Psoas muscle (tissue), 8 donors: Measurements from ENCODE around the gene SLC25A13. TPM values are rescaled to one million over a fixed set of nuclear protein-coding genes. Genes with fewer than 3 reads are reported as not detected.

Source experiments
- ATAC-seq, 4 donors: fragments of 200-7000 bp; cut with Tn5 transposase; one replicate each; pipeline ENCODE4 v1.9.1; 2020; ENCODE audit warnings: moderate library complexity in 3 of 4, mild to moderate bottlenecking in 2 of 4
- DNase-seq, 2 donors: peaks; one replicate each; pipeline ENCODE4 v3.0.0-alpha.2; 2020
- H3K27ac ChIP-seq: fragments of 200-600 bp; one replicate; pipeline ENCODE4 v1.8.0; 2022
- H3K27me3 ChIP-seq, 3 donors: fragments of 200-600 bp in 1 of 3; one replicate each; pipeline versions ENCODE4 v1.6.1 to v1.8.0; 2013 to 2022; ENCODE audit warnings: low read length in 2 of 3, mild to moderate bottlenecking in 2 of 3, moderate library complexity in 1 of 3; ENCODE audit not compliant: insufficient read depth in 3 of 3
- H3K36me3 ChIP-seq, 2 donors: fragments of 200-600 bp in 1 of 2; one replicate each; pipeline versions ENCODE4 v1.6.1 to v1.8.0; 2013 to 2022; ENCODE audit warnings: low read depth in 1 of 2, mild to moderate bottlenecking in 1 of 2, moderate library complexity in 1 of 2; ENCODE audit not compliant: insufficient read depth in 1 of 2
- H3K4me1 ChIP-seq: fragments of 200-600 bp; one replicate; pipeline ENCODE4 v1.8.0; 2022
- H3K4me3 ChIP-seq: fragments of 200-600 bp; one replicate; pipeline ENCODE4 v1.8.0; 2022; ENCODE audit warnings: mild to moderate bottlenecking
- H3K9me3 ChIP-seq: fragments of 200-600 bp; one replicate; pipeline ENCODE4 v1.8.0; 2022
- CTCF ChIP-seq: fragments of 200-600 bp; IDR thresholded peaks from one replicate; pipeline ENCODE4 v1.8.0; 2022; ENCODE audit warnings: antibody characterized with exemption
- WGBS, 3 donors: extraction: QIAGEN DNeasy Blood & Tissue Kit; methylation state at CpG; one replicate each; pipeline versions ENCODE4 v1.1.6 to v1.1.7; 2013; 5-methylcytosine and 5-hydroxymethylcytosine counted together
- intact Hi-C, 2 donors: fragments of 100-400 bp; cut with DNase I; formaldehyde crosslinking; loops; one replicate each; pipeline versions ENCODE4 v1.11.0 to v1.14.2; 2022
- polyA plus RNA-seq, 3 donors: library from polyadenylated mRNA; stranded (reverse); fragments of 200-250 nt; gene quantifications; one replicate each; pipeline ENCODE4 v1.2.3, GENCODE V29; 2013
- total RNA-seq, 4 donors: library from RNA; stranded (reverse); fragmentation: NEBNext Ultra II Directional in 2 of 4; extraction: Animal tissue kit (Norgen Biotek cat#: 25700) in 2 of 4; gene quantifications; one replicate each; pipeline versions ENCODE4 v1.2.1 to v1.2.4, GENCODE V29; 2021 to 2023
- donor health status: healthy with polysubstance abuse.
- donor health status: DM: no; HTN: no; CAD: no; lungs with moderate emphysema.
- donor health status: Bipolar disorder and iron deficiency.
- donor health status: healthy.
- donor health status: DM: yes; HTN: yes; CAD: no.
- donor health status: DM: no; HTN: no; CAD: no.
- donor health status: DM: no; HTN: no; CAD: no.
- donor health status: DM: yes; HTN: yes; CAD: no.

Gene SLC25A13
- total and polyA plus RNA-seq, 7 donors: 3.3 to 31.6 (median 9.0) TPM

GRCh38 chr7:96136600-96137239, 185.2 kb downstream of the SLC25A13 start:
- 91 to 95% (median 93%) methylated on average over 5 of the region's 5 CpGs for WGBS, 3 donors
- ATAC-seq: no peak
- no peaks in the 10 kb centered on the region for H3K4me1 ChIP-seq
- H3K36me3 ChIP-seq: peaks cover 0 to 27% of the 10 kb centered on the region in 2 donors
- intact Hi-C loops: no loop called here
- H3K27me3 ChIP-seq: no peaks in the 10 kb centered on the region
- no peaks in the 10 kb centered on the region for H3K9me3 ChIP-seq
- TF ChIP-seq CTCF: no peak
- DNase-seq: no peak
- H3K27ac ChIP-seq: no peak overlapping the region
- H3K4me3 ChIP-seq: no peak overlapping the region

GRCh38 chr7:96135241-96135640, 186.7 kb downstream of the SLC25A13 start:
- TF ChIP-seq CTCF: no peak
- WGBS, 3 donors: 95 to 98% (median 96%) methylated on average over 2 of the region's 2 CpGs
- no peak for DNase-seq
- intact Hi-C loops: no loop called here
- Histone ChIP-seq H3K27me3 (no peaks in the 10 kb centered on the region), H3K4me1 (no peaks in the 10 kb centered on the region), H3K27ac (no peak overlapping the region), H3K9me3 (no peaks in the 10 kb centered on the region), H3K4me3 (no peak overlapping the region), H3K36me3 (peaks cover 0 to 34% of the 10 kb centered on the region in 2 donors)
- no peak for ATAC-seq

GRCh38 chr7:96131525-96131924, 190.4 kb downstream of the SLC25A13 start:
- no peaks in the 10 kb centered on the region for H3K9me3 ChIP-seq
- DNase-seq (no peak), ATAC-seq (no peak)
- H3K27ac ChIP-seq: no peak overlapping the region
- no peaks in the 10 kb centered on the region for H3K27me3 ChIP-seq
- no peak overlapping the region for H3K4me3 ChIP-seq
- H3K4me1 ChIP-seq: no peaks in the 10 kb centered on the region
- intact Hi-C loops: no loop called here
- H3K36me3 ChIP-seq: peaks cover 0 to 42% of the 10 kb centered on the region in 2 donors
- 87 to 95% (median 94%) methylated on average over 3 of the region's 3 CpGs for WGBS, 3 donors
- no peak for TF ChIP-seq CTCF

- Histone ChIP-seq H3K9me3 (no peaks in the 10 kb centered on the region), H3K4me1 (no peaks in the 10 kb centered on the region), H3K27ac (no peak overlapping the region), H3K36me3 (peaks cover 0 to 34% of the 10 kb centered on the region in 2 donors), H3K4me3 (no peak overlapping the region), H3K27me3 (no peaks in the 10 kb centered on the region)
- TF ChIP-seq CTCF: no peak
- intact Hi-C loops: no loop called here
- whole genome bisulfite sequencing, 3 donors: 61 to 82% (median 80%) methylated on average over 2 of the region's 2 CpGs
- no peak for ATAC-seq
- no peak for DNase-seq
These were observed 194.2 kb downstream of the SLC25A13 start for GRCh38 chr7:96127746-96128145.

GRCh38 chr7:96126382-96126781, 195.5 kb downstream of the SLC25A13 start:
- no peaks in the 10 kb centered on the region for H3K9me3 ChIP-seq
- intact Hi-C loops: no loop called here
- H3K27ac ChIP-seq: no peak overlapping the region
- H3K27me3 ChIP-seq: no peaks in the 10 kb centered on the region
- ATAC-seq (no peak), DNase-seq (no peak)
- H3K4me3 ChIP-seq: no peak overlapping the region
- TF ChIP-seq CTCF: no peak
- H3K36me3 ChIP-seq: peaks cover 2 to 39% of the 10 kb centered on the region in 2 donors
- no peaks in the 10 kb centered on the region for H3K4me1 ChIP-seq
